Activated CD8-positive, alpha-beta T cell treated with anti-CD3 and anti-CD28 coated beads, Interleukin-2, amount 10 ng/mL, durations not matched to agents 7 days and 5 days (primary cell): Measurements from ENCODE around the gene PFKL. TPM values are rescaled to one million over a fixed set of nuclear protein-coding genes. Genes with fewer than 3 reads are reported as not detected.

Experiments
- ATAC-seq: fragments of 150-1000 bp; cut with Tn5 transposase; one replicate; pipeline ENCODE4 v1.10.0; 2021; ENCODE audit warnings: moderate library complexity
- CTCF ChIA-PET: fragments of 350-600 bp; sonication (Branson Sonifier 250); formaldehyde crosslinking; loops from one replicate; lab custom pipeline; 2021; ENCODE audit warnings: antibody characterized with exemption; lab: Charles Lee
- POLR2A ChIA-PET: fragments of 350-600 bp; sonication (Branson Sonifier 250); formaldehyde crosslinking; loops from one replicate; lab custom pipeline; 2021; ENCODE audit warnings: antibody characterized with exemption; lab: Charles Lee
- DNase-seq: peaks from one replicate; pipeline ENCODE4 v3.0.0-alpha.2; 2020
- H3K27ac Mint-ChIP-seq: one replicate; pipeline ENCODE4 v1.8.0; 2021; ENCODE audit warnings: mild to moderate bottlenecking, mixed read lengths
- H3K27me3 Mint-ChIP-seq: one replicate; pipeline ENCODE4 v1.8.0; 2021; ENCODE audit warnings: low read depth, mixed read lengths
- H3K36me3 Mint-ChIP-seq: one replicate; pipeline ENCODE4 v1.8.0; 2021; ENCODE audit warnings: low read depth, mixed read lengths
- H3K4me1 Mint-ChIP-seq: one replicate; pipeline ENCODE4 v1.8.0; 2021; ENCODE audit warnings: low read depth, mixed read lengths
- H3K4me3 Mint-ChIP-seq: one replicate; pipeline ENCODE4 v1.8.0; 2021; ENCODE audit warnings: mild to moderate bottlenecking, mixed read lengths
- H3K9me3 Mint-ChIP-seq: one replicate; pipeline ENCODE4 v1.8.0; 2022; ENCODE audit warnings: mixed read lengths; ENCODE audit not compliant: insufficient read depth
- total RNA-seq, 2 experiments: library from RNA; stranded (reverse); gene quantifications; one replicate each; pipeline ENCODE4 v1.2.3, GENCODE V29; 2021

PFKL gene
- total RNA-seq, 2 experiments from 2014 or later = 191 to 199 TPM

GRCh38 chr21:44365251-44365966 lies 65.6 kb downstream of the PFKL start:
- H3K27me3 Mint-ChIP-seq = no peaks in the 10 kb centered on the region
- POLR2A ChIA-PET = no interaction called here
- H3K4me3 Mint-ChIP-seq = no peak overlapping the region
- peaks cover 13% of the 10 kb centered on the region for H3K4me1 Mint-ChIP-seq
- peaks cover 8% of the 10 kb centered on the region for H3K9me3 Mint-ChIP-seq
- CTCF ChIA-PET = no interaction called here
- H3K36me3 Mint-ChIP-seq = peaks cover 37% of the 10 kb centered on the region
- ATAC-seq = no peak
- DNase-seq = no peak
- no peak overlapping the region for H3K27ac Mint-ChIP-seq

- CTCF ChIA-PET = no interaction called here
- Mint-ChIP-seq H3K27me3 (no peaks in the 10 kb centered on the region), H3K36me3 (peaks cover 40% of the 10 kb centered on the region), H3K4me1 (peaks cover 10% of the 10 kb centered on the region), H3K4me3 (no peak overlapping the region), H3K27ac (no peak overlapping the region), H3K9me3 (peaks cover 8% of the 10 kb centered on the region)
- POLR2A ChIA-PET = no interaction called here
- ATAC-seq = no peak
- DNase-seq = no peak
Measured at GRCh38 chr21:44365967-44366585, 66.2 kb downstream of the PFKL start.

- Mint-ChIP-seq H3K4me3 (no peak overlapping the region), H3K36me3 (peaks cover 44% of the 10 kb centered on the region), H3K4me1 (peaks cover 10% of the 10 kb centered on the region), H3K27ac (no peak overlapping the region), H3K27me3 (no peaks in the 10 kb centered on the region), H3K9me3 (peaks cover 8% of the 10 kb centered on the region)
- ATAC-seq (no peak), DNase-seq (no peak)
- CTCF ChIA-PET = no interaction called here
- POLR2A ChIA-PET = no interaction called here
Measured at GRCh38 chr21:44366586-44367211, 66.8 kb downstream of the PFKL start.

- H3K36me3 Mint-ChIP-seq = peaks cover 52% of the 10 kb centered on the region
- ATAC-seq (no peak), DNase-seq (no peak)
- no peak overlapping the region for H3K27ac Mint-ChIP-seq
- H3K27me3 Mint-ChIP-seq = no peaks in the 10 kb centered on the region
- CTCF ChIA-PET = no interaction called here
- H3K4me1 Mint-ChIP-seq = peaks cover 19% of the 10 kb centered on the region
- peaks cover 3% of the 10 kb centered on the region for H3K9me3 Mint-ChIP-seq
- H3K4me3 Mint-ChIP-seq = no peak overlapping the region
- POLR2A ChIA-PET = no interaction called here
Measured at GRCh38 chr21:44368711-44369446, 69.0 kb downstream of the PFKL start.

GRCh38 chr21:44370027-44370735 lies 70.3 kb downstream of the PFKL start:
- H3K27me3 Mint-ChIP-seq = peaks cover 1% of the 10 kb centered on the region
- H3K27ac Mint-ChIP-seq = no peak overlapping the region
- ChIA-PET POLR2A (no interaction called here), CTCF (no interaction called here)
- H3K4me1 Mint-ChIP-seq = peaks cover 25% of the 10 kb centered on the region
- no peak overlapping the region for H3K4me3 Mint-ChIP-seq
- H3K36me3 Mint-ChIP-seq = peaks cover 58% of the 10 kb centered on the region
- ATAC-seq = no peak
- no peak for DNase-seq
- peaks cover 8% of the 10 kb centered on the region for H3K9me3 Mint-ChIP-seq

- Mint-ChIP-seq H3K27me3 (peaks cover 2% of the 10 kb centered on the region), H3K4me1 (peaks cover 32% of the 10 kb centered on the region), H3K9me3 (peaks cover 15% of the 10 kb centered on the region), H3K4me3 (no peak overlapping the region), H3K27ac (no peak overlapping the region), H3K36me3 (peaks cover 65% of the 10 kb centered on the region)
- ATAC-seq (no peak), DNase-seq (no peak)
- ChIA-PET POLR2A (no interaction called here), CTCF (no interaction called here)
Measured at GRCh38 chr21:44370786-44371410, 71.0 kb downstream of the PFKL start.

GRCh38 chr21:44371596-44371995 lies 71.7 kb downstream of the PFKL start:
- POLR2A ChIA-PET = no interaction called here
- no peak for ATAC-seq
- Mint-ChIP-seq H3K4me1 (peaks cover 39% of the 10 kb centered on the region), H3K4me3 (no peak overlapping the region), H3K27ac (no peak overlapping the region), H3K36me3 (peaks cover 71% of the 10 kb centered on the region), H3K27me3 (peaks cover 2% of the 10 kb centered on the region), H3K9me3 (peaks cover 17% of the 10 kb centered on the region)
- DNase-seq = no peak
- CTCF ChIA-PET = interaction anchor here (1.2 kb wide), 1 partner anchor 10 kb away, joined by 5 read pairs; no protein-coding TSS in a partner anchor

GRCh38 chr21:44372616-44373015 lies 72.8 kb downstream of the PFKL start:
- POLR2A ChIA-PET = no interaction called here
- ATAC-seq = no peak

GRCh38 chr21:44374601-44375280 lies 74.9 kb downstream of the PFKL start:
- ChIA-PET CTCF (no interaction called here), POLR2A (no interaction called here)
- H3K4me1 Mint-ChIP-seq = peaks cover 39% of the 10 kb centered on the region
- ATAC-seq = no peak
- H3K36me3 Mint-ChIP-seq = peaks cover 80% of the 10 kb centered on the region
- no peak for DNase-seq
- peaks cover 2% of the 10 kb centered on the region for H3K27me3 Mint-ChIP-seq
- peaks cover 17% of the 10 kb centered on the region for H3K9me3 Mint-ChIP-seq
- peak overlapping the region; percentile 17 for H3K4me3 Mint-ChIP-seq
- peak overlapping the region; percentile 71 for H3K27ac Mint-ChIP-seq

More at GRCh38 chr21:44372616-44373015, 72.8 kb downstream of the PFKL start:
- peaks cover 17% of the 10 kb centered on the region for H3K9me3 Mint-ChIP-seq
- no peak overlapping the region for H3K4me3 Mint-ChIP-seq
- peaks cover 75% of the 10 kb centered on the region for H3K36me3 Mint-ChIP-seq
- peaks cover 39% of the 10 kb centered on the region for H3K4me1 Mint-ChIP-seq
- CTCF ChIA-PET = interaction anchor here (1.2 kb wide), 1 partner anchor 11 kb away, joined by 5 read pairs; no protein-coding TSS in a partner anchor
- peaks cover 2% of the 10 kb centered on the region for H3K27me3 Mint-ChIP-seq
- DNase-seq = no peak
- H3K27ac Mint-ChIP-seq = no peak overlapping the region

- peaks cover 39% of the 10 kb centered on the region for H3K4me1 Mint-ChIP-seq
- peaks cover 86% of the 10 kb centered on the region for H3K36me3 Mint-ChIP-seq
- CTCF ChIA-PET = no interaction called here
Measured at GRCh38 chr21:44375281-44375651, 75.4 kb downstream of the PFKL start.

More at GRCh38 chr21:44375281-44375651, 75.4 kb downstream of the PFKL start:
- peak; percentile 84 for DNase-seq
- Mint-ChIP-seq H3K27me3 (peaks cover 2% of the 10 kb centered on the region), H3K9me3 (peaks cover 17% of the 10 kb centered on the region), H3K27ac (peak overlapping the region; percentile 71), H3K4me3 (peak overlapping the region; percentile 17)
- POLR2A ChIA-PET = interaction anchor here (1.0 kb wide), 1 partner anchor 22 kb away, joined by 3 read pairs; the partner anchor contains the start of gene TRPM2
- no peak for ATAC-seq
